CD14-positive monocyte (primary cell): ENCODE results near the gene S1PR3. TPM values are rescaled to one million over a fixed set of nuclear protein-coding genes. Genes with fewer than 3 reads are reported as not detected.

Experiments used
- DNase-seq, 3 donors: peaks; one replicate each; pipeline ENCODE4 v3.0.0-alpha.2; 2011 to 2022
- H2AFZ ChIP-seq: 2 replicates; pipeline ENCODE4 v1.6.0; 2012; ENCODE audit warnings: mild to moderate bottlenecking, low read depth, low read length, inconsistent platforms; ENCODE audit not compliant: insufficient read depth, poor library complexity, severe bottlenecking
- H3K27ac ChIP-seq, 2 donors: 1 replicate in 1 of 2; 2 replicates in 1 of 2; pipeline ENCODE4 v1.5.1; 2012 to 2013; ENCODE audit warnings: low read length in 2 of 2, control low read depth in 1 of 2, inconsistent platforms in 1 of 2, low read depth in 1 of 2, mild to moderate bottlenecking in 1 of 2
- H3K27me3 ChIP-seq, 2 donors: one replicate each; pipeline versions ENCODE4 v1.6.0 to v1.6.1; 2011 to 2013; ENCODE audit warnings: low read length in 2 of 2; ENCODE audit not compliant: control insufficient read depth in 2 of 2, insufficient read depth in 2 of 2
- H3K36me3 ChIP-seq, 2 donors: replicated peaks in 1 of 2; 1 replicate in 1 of 2; 2 replicates in 1 of 2; pipeline versions ENCODE4 v1.5.1 to v1.6.1; 2012 to 2013; ENCODE audit warnings: low read length in 2 of 2, control low read depth in 1 of 2, inconsistent platforms in 1 of 2, mild to moderate bottlenecking in 1 of 2; ENCODE audit not compliant: insufficient read depth in 2 of 2, control insufficient read depth in 1 of 2
- H3K4me1 ChIP-seq, 2 donors: 1 replicate in 1 of 2; 2 replicates in 1 of 2; pipeline versions ENCODE4 v1.5.1 to v1.6.1; 2012 to 2013; ENCODE audit warnings: low read length in 2 of 2, control low read depth in 1 of 2, inconsistent platforms in 1 of 2, mild to moderate bottlenecking in 1 of 2, moderate library complexity in 1 of 2; ENCODE audit not compliant: insufficient read depth in 2 of 2, control insufficient read depth in 1 of 2
- H3K4me2 ChIP-seq: replicated peaks from 2 replicates; pipeline ENCODE3; 2012; ENCODE audit warnings: low read length, moderate library complexity, mild to moderate bottlenecking; ENCODE audit not compliant: poor library complexity, severe bottlenecking; ENCODE audit errors: extremely low read depth
- H3K4me3 ChIP-seq, 3 experiments: fragments of 200-600 bp in 1 of 3; sonication (generic) in 1 of 3; replicated peaks in 1 of 3; 1 replicate in 2 of 3; 2 replicates in 1 of 3; pipeline ENCODE4 v1.5.1; 2011 to 2013; ENCODE audit warnings: low read length in 3 of 3, mild to moderate bottlenecking in 3 of 3, control low read depth in 2 of 3, low read depth in 2 of 3, inconsistent platforms in 1 of 3, moderate library complexity in 1 of 3
- H3K79me2 ChIP-seq: 2 replicates; pipeline ENCODE4 v1.6.0; 2012; ENCODE audit warnings: mild to moderate bottlenecking, control low read depth, inconsistent platforms, low read length, moderate library complexity; ENCODE audit not compliant: insufficient read depth
- H3K9ac ChIP-seq: 2 replicates; pipeline ENCODE4 v1.6.0; 2017; ENCODE audit warnings: low read length, mild to moderate bottlenecking; ENCODE audit not compliant: insufficient read depth, poor library complexity, severe bottlenecking
- H3K9me3 ChIP-seq, 2 donors: replicated peaks in 1 of 2; 1 replicate in 1 of 2; 2 replicates in 1 of 2; pipeline versions ENCODE4 v1.5.1 to v1.6.1; 2012 to 2013; ENCODE audit warnings: low read length in 2 of 2, control low read depth in 1 of 2; ENCODE audit not compliant: control insufficient read depth in 1 of 2, insufficient read depth in 1 of 2
- H4K20me1 ChIP-seq: 2 replicates; pipeline ENCODE4 v1.6.0; 2012; ENCODE audit warnings: mild to moderate bottlenecking, low read length, control low read depth, moderate library complexity; ENCODE audit not compliant: insufficient read depth
- H3K27ac Mint-ChIP-seq, 7 donors: one replicate each; pipeline ENCODE4 v1.8.0; 2020; ENCODE audit warnings: mild to moderate bottlenecking in 7 of 7, mixed read lengths in 7 of 7, moderate library complexity in 6 of 7, inconsistent platforms in 2 of 7
- H3K27me3 Mint-ChIP-seq, 3 donors: one replicate each; pipeline ENCODE4 v1.8.0; 2021 to 2022; ENCODE audit warnings: low read depth in 3 of 3, mild to moderate bottlenecking in 3 of 3, mixed read lengths in 3 of 3, moderate library complexity in 3 of 3, inconsistent platforms in 1 of 3
- H3K36me3 Mint-ChIP-seq, 2 donors: one replicate each; pipeline ENCODE4 v1.8.0; 2020; ENCODE audit warnings: mixed read lengths in 2 of 2, inconsistent platforms in 1 of 2, mild to moderate bottlenecking in 1 of 2
- H3K4me1 Mint-ChIP-seq: one replicate; pipeline ENCODE4 v1.8.0; 2020; ENCODE audit warnings: mild to moderate bottlenecking, mixed read lengths
- H3K4me3 Mint-ChIP-seq, 2 donors: one replicate each; pipeline ENCODE4 v1.8.0; 2020; ENCODE audit warnings: mild to moderate bottlenecking in 2 of 2, mixed read lengths in 2 of 2, moderate library complexity in 1 of 2
- H3K9me3 Mint-ChIP-seq, 7 donors: one replicate each; pipeline ENCODE4 v1.8.0; 2020 to 2022; ENCODE audit warnings: mixed read lengths in 7 of 7, mild to moderate bottlenecking in 6 of 7, moderate library complexity in 6 of 7, inconsistent platforms in 2 of 7
- CTCF ChIP-seq: fragments of 200-600 bp; IDR thresholded peaks from one replicate; pipeline ENCODE4 v1.8.0; 2022; ENCODE audit warnings: antibody characterized with exemption, mild to moderate bottlenecking
- WGBS: methylation state at CpG from one replicate; pipeline ENCODE4 v1.1.5; 2013; ENCODE audit warnings: missing lambda C conversion rate; ENCODE audit not compliant: insufficient coverage; 5-methylcytosine and 5-hydroxymethylcytosine counted together
- intact Hi-C, 2 donors: fragments of 100-400 bp; cut with micrococcal nuclease; formaldehyde crosslinking; loops; one replicate each; pipeline versions ENCODE4 v1.15.0 to v1.15.1; 2023
- polyA plus RNA-seq, 3 donors: library from polyadenylated mRNA; depleted of rRNA in 1 of 3; unstranded in 2 of 3; stranded (reverse) in 1 of 3; fragments of 300-500 nt in 2 of 3; fragments of >200 nt in 1 of 3; fragmentation: Illumina TruSeq in 2 of 3; gene quantifications; 1 replicate in 2 of 3; 2 replicates in 1 of 3; pipeline ENCODE4 v1.2.3, GENCODE V29; 2012 to 2021

The S1PR3 gene
- polyA plus RNA-seq, 3 donors = 28.2 to 59.7 (median 30.6) TPM

GRCh38 chr9:89052470-89053097 is 61.3 kb downstream of the S1PR3 start:
- Histone ChIP-seq H3K27me3 (peaks cover 0 to 2% of the 10 kb centered on the region in 2 donors), H3K4me1 (no peaks in the 10 kb centered on the region), H2AFZ (no peak overlapping the region), H3K36me3 (no peaks in the 10 kb centered on the region), H3K4me3 (no peak overlapping the region), H4K20me1 (no peaks in the 10 kb centered on the region), H3K79me2 (no peaks in the 10 kb centered on the region), H3K4me2 (no peak overlapping the region), H3K27ac (no peak overlapping the region), H3K9me3 (no peaks in the 10 kb centered on the region), H3K9ac (no peak overlapping the region)
- 100% methylated on average over 1 of the region's 6 CpGs for WGBS
- DNase-seq = no peak
- TF ChIP-seq CTCF = no peak
- no peak overlapping the region for H3K4me3 Mint-ChIP-seq
- no peaks in the 10 kb centered on the region for H3K4me1 Mint-ChIP-seq
- H3K27me3 Mint-ChIP-seq = peaks cover 10 to 21% (median 14%) of the 10 kb centered on the region in 3 donors
- intact Hi-C loops = no loop called here
- peaks cover 0 to 7% (median 0%) of the 10 kb centered on the region in 7 donors for H3K9me3 Mint-ChIP-seq
- H3K27ac Mint-ChIP-seq = no peak overlapping the region
- no peaks in the 10 kb centered on the region for H3K36me3 Mint-ChIP-seq

- H3K4me1 Mint-ChIP-seq = no peaks in the 10 kb centered on the region
- Histone ChIP-seq H3K27ac (no peak overlapping the region), H3K27me3 (peaks cover 0 to under 1% of the 10 kb centered on the region in 2 donors), H3K9ac (no peak overlapping the region), H3K4me1 (no peaks in the 10 kb centered on the region), H2AFZ (no peak overlapping the region), H3K79me2 (no peaks in the 10 kb centered on the region), H3K9me3 (peaks cover 0 to 2% of the 10 kb centered on the region in 2 donors), H3K4me2 (no peak overlapping the region), H3K4me3 (no peak overlapping the region), H4K20me1 (no peaks in the 10 kb centered on the region), H3K36me3 (no peaks in the 10 kb centered on the region)
- no peak for TF ChIP-seq CTCF
- no peak for DNase-seq
- H3K9me3 Mint-ChIP-seq = peaks cover 0 to 5% (median 0%) of the 10 kb centered on the region in 7 donors
- no peak overlapping the region for H3K27ac Mint-ChIP-seq
- H3K4me3 Mint-ChIP-seq = no peak overlapping the region
- peaks cover 7 to 17% (median 14%) of the 10 kb centered on the region in 3 donors for H3K27me3 Mint-ChIP-seq
- intact Hi-C loops = no loop called here
- 100% methylated on average over 2 of the region's 5 CpGs for WGBS
- H3K36me3 Mint-ChIP-seq = no peaks in the 10 kb centered on the region
Observed at GRCh38 chr9:89053301-89053700, 62.0 kb downstream of the S1PR3 start.

Other genes with a start within 250 kb of the S1PR3 start
- gene SHC3, start 187.3 kb downstream of the S1PR3 start, polyA plus RNA-seq = not detected